ENCODE data around the gene UBE3A.

UBE3A gene

GRCh38 chr15:25402342-25402741, 36.5 kb downstream of the UBE3A start:
- DNase-seq, result no peak

- DNase-seq, result no peak
Measured at GRCh38 chr15:25401501-25401900, 37.3 kb downstream of the UBE3A start.

- no peak for DNase-seq
Measured at GRCh38 chr15:25397100-25397499, 41.7 kb downstream of the UBE3A start.

- no peak for DNase-seq
Measured at GRCh38 chr15:25394898-25395297, 43.9 kb downstream of the UBE3A start.

GRCh38 chr15:25392806-25393205, 46.0 kb downstream of the UBE3A start:
- no peak for DNase-seq

- DNase-seq, result no peak
Measured at GRCh38 chr15:25391971-25392721, 46.7 kb downstream of the UBE3A start.

- no peak for DNase-seq
Measured at GRCh38 chr15:25385986-25386385, 52.8 kb downstream of the UBE3A start.

- no peak for DNase-seq
Measured at GRCh38 chr15:25381579-25381978, 57.2 kb downstream of the UBE3A start.

- DNase-seq, result no peak
Measured at GRCh38 chr15:25378501-25378901, 60.3 kb downstream of the UBE3A start.

- no peak for DNase-seq
Measured at GRCh38 chr15:25375557-25375956, 63.3 kb downstream of the UBE3A start.

GRCh38 chr15:25374143-25374542, 64.7 kb downstream of the UBE3A start:
- DNase-seq, result no peak

- no peak for DNase-seq
Measured at GRCh38 chr15:25372298-25372697, 66.5 kb downstream of the UBE3A start.

- no peak for DNase-seq
Measured at GRCh38 chr15:25368850-25369249, 70.0 kb downstream of the UBE3A start.

- DNase-seq, result no peak
Measured at GRCh38 chr15:25366058-25366457, 72.8 kb downstream of the UBE3A start.

- no peak for DNase-seq
Measured at GRCh38 chr15:25362545-25362944, 76.3 kb downstream of the UBE3A start.

GRCh38 chr15:25347707-25348106, 91.1 kb downstream of the UBE3A start:
- DNase-seq, result no peak

GRCh38 chr15:25346371-25346770, 92.5 kb downstream of the UBE3A start:
- no peak for DNase-seq

GRCh38 chr15:25345943-25346342, 92.9 kb downstream of the UBE3A start:
- DNase-seq, result no peak

- DNase-seq, result no peak
Measured at GRCh38 chr15:25342629-25343028, 96.2 kb downstream of the UBE3A start.

GRCh38 chr15:25339431-25339830, 99.4 kb downstream of the UBE3A start:
- no peak for DNase-seq

GRCh38 chr15:25335279-25335678, 103.5 kb downstream of the UBE3A start:
- no peak for DNase-seq

- DNase-seq, result no peak
Measured at GRCh38 chr15:25333049-25333448, 105.8 kb downstream of the UBE3A start.

GRCh38 chr15:25332306-25332705, 106.5 kb downstream of the UBE3A start:
- no peak for DNase-seq

- no peak for DNase-seq
Measured at GRCh38 chr15:25331860-25332259, 107.0 kb downstream of the UBE3A start.

- no peak for DNase-seq
Measured at GRCh38 chr15:25331404-25331803, 107.4 kb downstream of the UBE3A start.
